Neural cell (in vitro differentiated cells): ENCODE measurements around the gene SKAP1. TPM values are rescaled to one million over a fixed set of nuclear protein-coding genes. Genes with fewer than 3 reads are reported as not detected.

Experiments used
- H2AFZ ChIP-seq: fragments of 200-600, 300-800 bp; sonication (generic), shearing (Covaris generic); 2 replicates; pipeline ENCODE4 v1.6.0; 2014; ENCODE audit warnings: low read depth, mild to moderate bottlenecking, antibody characterized with exemption, low read length, moderate library complexity
- H3F3A ChIP-seq: fragments of 200-600 bp; shearing (Covaris generic); 2 replicates; pipeline ENCODE4 v1.6.1; 2016; ENCODE audit warnings: mild to moderate bottlenecking, moderate library complexity, mixed read lengths, antibody characterized with exemption, low read length; ENCODE audit not compliant: insufficient read depth, poor library complexity, severe bottlenecking
- H3K27ac ChIP-seq: fragments of 200-600, 300-800 bp; sonication (generic), shearing (Covaris generic); 2 replicates; pipeline ENCODE4 v1.5.1; 2014; ENCODE audit warnings: mild to moderate bottlenecking, low read length, moderate library complexity
- H3K27me3 ChIP-seq: fragments of 300-800, 200-600 bp; sonication (generic), shearing (Covaris generic); 2 replicates; pipeline ENCODE4 v1.6.0; 2014; ENCODE audit warnings: mild to moderate bottlenecking, low read depth, low read length, moderate library complexity; ENCODE audit not compliant: insufficient read depth
- H3K36me3 ChIP-seq: fragments of 300-800, 200-600 bp; sonication (generic), shearing (Covaris generic); 2 replicates; pipeline ENCODE4 v1.5.1; 2014; ENCODE audit warnings: mild to moderate bottlenecking, antibody characterized with exemption, low read length, moderate library complexity; ENCODE audit not compliant: insufficient read depth
- H3K4me2 ChIP-seq: fragments of 300-800, 200-600 bp; sonication (generic), shearing (Covaris generic); 2 replicates; pipeline ENCODE4 v1.6.0; 2014; ENCODE audit warnings: mild to moderate bottlenecking, low read length
- H3K4me3 ChIP-seq: fragments of 300-800, 200-600 bp; sonication (generic), shearing (Covaris generic); 2 replicates; pipeline ENCODE4 v1.5.1; 2014; ENCODE audit warnings: mild to moderate bottlenecking, low read length, moderate library complexity
- H3K79me2 ChIP-seq: fragments of 200-600 bp; shearing (Covaris generic); replicated peaks from 2 replicates; pipeline ENCODE4 v1.6.0; 2014; ENCODE audit warnings: mild to moderate bottlenecking, low read length, moderate library complexity; ENCODE audit not compliant: insufficient read depth
- H3K9ac ChIP-seq: fragments of 300-800, 200-600 bp; sonication (generic), shearing (Covaris generic); 2 replicates; pipeline ENCODE4 v1.6.1; 2016; ENCODE audit warnings: mild to moderate bottlenecking, low read length, mixed read lengths
- H3K9me2 ChIP-seq: fragments of 200-600 bp; shearing (Covaris generic); 2 replicates; pipeline ENCODE4 v1.6.1; 2016; ENCODE audit warnings: mild to moderate bottlenecking, low read length, mixed read lengths; ENCODE audit not compliant: insufficient read depth
- H3K9me3 ChIP-seq: fragments of 200-600, 300-800 bp; sonication (generic), shearing (Covaris generic); 2 replicates; pipeline ENCODE4 v1.6.1; 2016; ENCODE audit warnings: mild to moderate bottlenecking, mixed run types, low read length, moderate library complexity, mixed read lengths
- H4K20me1 ChIP-seq: fragments of 200-600 bp; shearing (Covaris generic); 2 replicates; pipeline ENCODE4 v1.6.1; 2016; ENCODE audit warnings: mild to moderate bottlenecking, mixed run types; ENCODE audit not compliant: insufficient read depth
- CTCF ChIP-seq: fragments of 450-650 bp; IDR thresholded peaks from 2 replicates; pipeline ENCODE4 v1.5.1; 2014; ENCODE audit warnings: antibody characterized with exemption, mild to moderate bottlenecking, moderate library complexity; ENCODE audit not compliant: poor library complexity, severe bottlenecking
- EP300 ChIP-seq: fragments of 450-650 bp; conservative IDR thresholded peaks from 2 replicates; pipeline ENCODE4 v1.6.1; 2014; ENCODE audit warnings: antibody characterized with exemption, mild to moderate bottlenecking, moderate library complexity; ENCODE audit not compliant: poor library complexity, severe bottlenecking
- EZH2 ChIP-seq: fragments of 200-600, 300-800 bp; shearing (Covaris generic), sonication (generic); IDR thresholded peaks from 2 replicates; pipeline ENCODE4 v1.6.1; 2014; ENCODE audit warnings: antibody characterized with exemption, low read length, borderline replicate concordance, mild to moderate bottlenecking; ENCODE audit not compliant: insufficient read depth, poor library complexity, severe bottlenecking
- MXI1 ChIP-seq: fragments of 450-650 bp; conservative IDR thresholded peaks from 2 replicates; pipeline ENCODE4 v1.6.1; 2014; ENCODE audit warnings: antibody characterized with exemption, mild to moderate bottlenecking; ENCODE audit not compliant: poor library complexity, severe bottlenecking
- POLR2AphosphoS5 ChIP-seq: IDR thresholded peaks from 2 replicates; pipeline ENCODE4 v1.6.1; 2012
- RAD21 ChIP-seq: fragments of 450-650 bp; conservative IDR thresholded peaks from 2 replicates; pipeline ENCODE4 v1.6.1; 2014; ENCODE audit warnings: antibody characterized with exemption, mild to moderate bottlenecking, moderate library complexity
- REST ChIP-seq: IDR thresholded peaks from 2 replicates; pipeline ENCODE4 v1.6.1; 2012; ENCODE audit warnings: borderline replicate concordance
- SMC3 ChIP-seq: fragments of 450-650 bp; conservative IDR thresholded peaks from 2 replicates; pipeline ENCODE4 v1.6.1; 2014; ENCODE audit warnings: antibody characterized with exemption, mild to moderate bottlenecking, moderate library complexity; ENCODE audit not compliant: poor library complexity
- TAF1 ChIP-seq: IDR thresholded peaks from 2 replicates; pipeline ENCODE4 v1.6.1; 2012; ENCODE audit warnings: low read depth
- polyA plus RNA-seq: library from polyadenylated mRNA; depleted of rRNA; stranded (reverse); fragments of >200 nt; gene quantifications from 2 replicates; pipeline ENCODE4 v1.2.3, GENCODE V29; 2014

SKAP1 gene
- polyA plus RNA-seq, 1 donor from 2014 or later = 0.63 TPM

GRCh38 chr17:48202959-48203358 lies 227.1 kb downstream of the SKAP1 start:
- H3K36me3 ChIP-seq = no peaks in the 10 kb centered on the region
- H2AFZ ChIP-seq = no peak overlapping the region
- H3K4me3 ChIP-seq = no peak overlapping the region
- no peak overlapping the region for H3K4me2 ChIP-seq
- H3K9ac ChIP-seq = no peak overlapping the region
- no peaks in the 10 kb centered on the region for H3K79me2 ChIP-seq
- no peaks in the 10 kb centered on the region for H3K9me3 ChIP-seq
- H3K27ac ChIP-seq = no peak overlapping the region
- TF ChIP-seq REST (no peak), CTCF (no peak), MXI1 (no peak), EP300 (no peak), RAD21 (no peak), POLR2AphosphoS5 (no peak), TAF1 (no peak), SMC3 (no peak), EZH2 (no peak)
- H4K20me1 ChIP-seq = no peaks in the 10 kb centered on the region
- H3K27me3 ChIP-seq = no peaks in the 10 kb centered on the region
- no peaks in the 10 kb centered on the region for H3K9me2 ChIP-seq
- H3F3A ChIP-seq = no peaks in the 10 kb centered on the region

GRCh38 chr17:48198950-48199541 lies 231.0 kb downstream of the SKAP1 start:
- no peak for TF ChIP-seq TAF1
- H4K20me1 ChIP-seq = no peaks in the 10 kb centered on the region
- H3K4me2 ChIP-seq = no peak overlapping the region
- H3K36me3 ChIP-seq = no peaks in the 10 kb centered on the region
- no peaks in the 10 kb centered on the region for H3K27me3 ChIP-seq
- H3F3A ChIP-seq = no peaks in the 10 kb centered on the region
- no peaks in the 10 kb centered on the region for H3K79me2 ChIP-seq
- no peaks in the 10 kb centered on the region for H3K9me3 ChIP-seq
- H2AFZ ChIP-seq = no peak overlapping the region
- H3K27ac ChIP-seq = peak overlapping the region; percentile 52
- no peak overlapping the region for H3K4me3 ChIP-seq
- no peak overlapping the region for H3K9ac ChIP-seq
- no peaks in the 10 kb centered on the region for H3K9me2 ChIP-seq

GRCh38 chr17:48195910-48196309 lies 234.1 kb downstream of the SKAP1 start:
- H4K20me1 ChIP-seq = no peaks in the 10 kb centered on the region
- H3K9ac ChIP-seq = no peak overlapping the region
- no peak overlapping the region for H3K27ac ChIP-seq
- no peak overlapping the region for H3K4me3 ChIP-seq
- no peaks in the 10 kb centered on the region for H3K36me3 ChIP-seq
- H3K9me3 ChIP-seq = no peaks in the 10 kb centered on the region
- TF ChIP-seq EZH2 = no peak
- no peak for TF ChIP-seq TAF1
- no peak for TF ChIP-seq MXI1
- no peak for TF ChIP-seq POLR2AphosphoS5
- no peak for TF ChIP-seq EP300
- no peak for TF ChIP-seq CTCF
- no peak for TF ChIP-seq SMC3
- no peak for TF ChIP-seq RAD21
- no peak for TF ChIP-seq REST
- no peaks in the 10 kb centered on the region for H3K9me2 ChIP-seq
- no peaks in the 10 kb centered on the region for H3K79me2 ChIP-seq
- H2AFZ ChIP-seq = no peak overlapping the region
- H3K27me3 ChIP-seq = no peaks in the 10 kb centered on the region
- H3K4me2 ChIP-seq = no peak overlapping the region
- H3F3A ChIP-seq = no peaks in the 10 kb centered on the region
